Large intestine (tissue), 3 donors: ENCODE measurements around the gene ARAP2. TPM values are rescaled to one million over a fixed set of nuclear protein-coding genes. Genes with fewer than 3 reads are reported as not detected.

ENCODE experiments used
- DNase-seq, 2 donors: peaks; one replicate each; pipeline versions ENCODE4 v3.0.0 to v3.0.0-alpha.2; 2013
- H3K27ac ChIP-seq: one replicate; pipeline ENCODE4 v1.5.1; 2013; ENCODE audit warnings: low read length
- H3K27me3 ChIP-seq: 2 replicates; pipeline ENCODE4 v1.6.1; 2013; ENCODE audit warnings: low read length; ENCODE audit not compliant: control insufficient read depth, insufficient read depth
- H3K36me3 ChIP-seq: 2 replicates; pipeline ENCODE4 v1.6.1; 2013; ENCODE audit warnings: low read length; ENCODE audit not compliant: control insufficient read depth, insufficient read depth
- H3K4me1 ChIP-seq: one replicate; pipeline ENCODE4 v1.6.1; 2013; ENCODE audit warnings: low read length; ENCODE audit not compliant: control insufficient read depth, insufficient read depth
- H3K4me3 ChIP-seq: one replicate; pipeline ENCODE4 v1.5.1; 2013; ENCODE audit warnings: low read length
- H3K9me3 ChIP-seq: one replicate; pipeline ENCODE4 v1.6.1; 2013; ENCODE audit warnings: mild to moderate bottlenecking, low read depth, low read length, moderate library complexity; ENCODE audit not compliant: control insufficient read depth
- WGBS: methylation state at CpG from one replicate; pipeline ENCODE4 v1.1.5; 2013; ENCODE audit warnings: low lambda C conversion rate; ENCODE audit not compliant: insufficient coverage; 5-methylcytosine and 5-hydroxymethylcytosine counted together
- polyA plus RNA-seq: library from polyadenylated mRNA; unstranded; fragments of 120-200 nt; gene quantifications from one replicate; pipeline ENCODE4 v1.2.1, GENCODE V29; 2013

The ARAP2 gene
- polyA plus RNA-seq, 1 donor: 13.6 TPM

DNA sequence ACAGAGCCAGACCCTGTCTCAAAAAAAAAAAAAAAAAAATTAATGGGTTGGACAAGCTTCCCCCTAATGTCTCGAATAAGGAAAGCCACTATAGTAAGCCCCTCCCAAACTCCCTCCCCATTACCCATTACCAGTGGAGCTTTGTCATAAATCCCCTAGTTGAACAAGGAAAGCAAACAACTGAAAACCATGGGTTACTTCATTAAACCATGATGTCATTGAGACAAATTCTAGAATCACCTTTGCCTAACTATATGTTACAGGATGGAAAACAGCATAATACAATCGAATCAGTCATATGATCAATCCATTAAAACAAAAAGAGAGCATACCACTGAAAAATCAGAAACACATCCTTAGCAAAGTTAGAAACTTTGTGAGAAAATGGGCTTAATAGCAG lies 8.2 kb downstream of the ARAP2 start:
- no peak for DNase-seq
- Histone ChIP-seq H3K4me3 (no peak overlapping the region), H3K36me3 (peaks cover 5% of the 10 kb centered on the region), H3K4me1 (peaks cover 9% of the 10 kb centered on the region), H3K27me3 (no peaks in the 10 kb centered on the region), H3K9me3 (peaks cover 5% of the 10 kb centered on the region), H3K27ac (no peak overlapping the region)
- no CpG with 5 or more reads among the region's 2 CpGs for WGBS

DNA sequence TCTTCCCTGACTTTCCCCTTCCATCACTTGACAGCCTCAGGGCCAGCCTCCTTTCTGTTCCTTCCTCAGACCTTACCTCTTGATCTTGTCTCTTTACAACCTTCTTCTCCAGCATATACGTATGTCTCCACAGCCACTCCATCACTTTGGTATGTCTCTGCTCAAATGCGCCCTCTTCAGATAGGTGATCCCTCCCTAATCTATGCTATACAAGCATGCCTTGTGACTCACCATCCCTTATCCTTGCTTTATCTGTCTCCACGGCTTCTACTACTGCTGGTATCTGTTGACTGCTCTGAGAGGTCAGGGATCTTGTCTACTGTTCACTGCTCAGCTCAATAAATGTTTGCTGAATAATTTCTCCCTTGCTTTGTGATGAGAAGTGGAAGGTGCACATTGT lies 9.0 kb downstream of the ARAP2 start:
- DNase-seq: peak; percentile 41 to 54
- H3K4me3 ChIP-seq: no peak overlapping the region
- peak overlapping the region; percentile 23 for H3K27ac ChIP-seq
- H3K36me3 ChIP-seq: peaks cover 5% of the 10 kb centered on the region
- peaks cover 5% of the 10 kb centered on the region for H3K9me3 ChIP-seq
- H3K27me3 ChIP-seq: no peaks in the 10 kb centered on the region
- H3K4me1 ChIP-seq: peaks cover 12% of the 10 kb centered on the region
- 71% methylated on average over 2 of the region's 3 CpGs for whole genome bisulfite sequencing

DNA sequence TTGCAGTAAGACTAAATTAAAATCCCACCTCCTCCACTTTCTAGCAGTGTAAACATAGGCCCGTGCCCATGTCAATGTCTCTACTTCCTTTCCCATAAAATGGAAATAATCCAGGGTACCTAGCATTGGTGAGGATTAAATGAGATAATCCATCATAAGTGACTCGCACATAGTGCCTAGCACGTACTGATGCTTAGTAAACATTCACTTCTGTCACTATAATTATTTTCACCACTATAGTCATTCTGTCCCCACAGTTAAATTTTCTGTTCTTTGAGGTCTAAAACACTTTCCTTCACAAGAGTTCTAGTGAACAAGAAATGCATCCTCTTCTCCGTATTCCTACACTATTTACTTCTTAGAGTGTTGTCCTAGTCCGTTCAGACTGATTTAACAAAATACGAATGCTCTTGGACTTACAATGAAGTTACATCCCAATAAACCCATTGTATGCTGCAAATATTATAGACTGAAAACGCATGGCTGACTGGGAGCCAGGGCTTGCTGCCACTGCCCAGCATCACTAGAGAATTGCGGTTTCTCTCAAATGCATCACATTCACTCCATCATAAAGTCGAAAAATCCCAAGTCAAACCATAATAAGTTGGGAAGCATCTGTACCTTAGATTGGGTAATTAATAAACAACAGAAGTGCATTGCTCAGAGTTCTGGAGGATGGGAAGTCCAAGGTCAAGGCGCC lies 10.6 kb downstream of the ARAP2 start:
- no peak for DNase-seq
- peaks cover 12% of the 10 kb centered on the region for H3K4me1 ChIP-seq
- peaks cover 5% of the 10 kb centered on the region for H3K9me3 ChIP-seq
- no peak overlapping the region for H3K27ac ChIP-seq
- no peaks in the 10 kb centered on the region for H3K27me3 ChIP-seq
- no peak overlapping the region for H3K4me3 ChIP-seq
- WGBS: no CpG with 5 or more reads among the region's 10 CpGs
- peaks cover 5% of the 10 kb centered on the region for H3K36me3 ChIP-seq

DNA sequence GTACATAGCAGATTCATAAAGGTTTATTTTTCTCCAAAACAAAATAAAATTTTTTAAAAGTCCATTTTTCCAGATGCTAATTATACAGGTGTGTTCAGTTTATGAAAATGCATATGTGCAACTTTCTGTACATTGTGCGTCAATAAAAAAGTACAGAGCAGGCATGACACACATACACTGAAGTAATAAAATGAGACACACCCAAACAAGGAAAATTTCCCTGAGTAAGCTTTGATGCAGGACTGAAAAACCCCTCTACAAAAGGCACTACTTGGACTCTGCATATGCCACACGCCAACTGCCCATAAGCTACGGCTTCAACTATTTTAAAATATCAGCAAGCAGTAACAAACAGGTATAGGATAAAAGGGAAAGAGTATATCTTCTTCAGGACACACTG lies 13.8 kb downstream of the ARAP2 start:
- H3K4me3 ChIP-seq: no peak overlapping the region
- H3K27me3 ChIP-seq: no peaks in the 10 kb centered on the region
- H3K4me1 ChIP-seq: peaks cover 5% of the 10 kb centered on the region
- no peaks in the 10 kb centered on the region for H3K36me3 ChIP-seq
- 50% methylated on average over 1 of the region's 3 CpGs for WGBS
- H3K9me3 ChIP-seq: peaks cover 2% of the 10 kb centered on the region
- H3K27ac ChIP-seq: no peak overlapping the region
- peak; percentile 27 to 58 for DNase-seq

DNA sequence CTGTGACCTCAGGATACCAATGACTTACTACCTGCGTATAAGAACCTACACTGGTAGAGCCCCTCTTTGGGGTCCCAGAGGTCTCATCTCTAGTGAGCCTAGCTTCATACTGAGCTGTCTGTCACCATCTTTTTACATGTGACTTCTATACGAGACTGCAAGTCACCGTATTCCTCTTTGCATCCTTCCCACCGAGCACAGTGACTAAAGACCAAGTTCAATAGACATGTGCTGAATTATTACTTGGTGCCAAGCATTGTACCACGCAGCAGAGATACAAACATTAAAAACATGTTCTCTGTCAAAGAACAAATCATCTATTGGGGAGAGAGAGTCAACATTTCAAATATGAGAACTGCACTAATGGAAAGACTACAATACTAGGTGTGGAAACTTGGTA lies 16.4 kb downstream of the ARAP2 start:
- WGBS: no CpG with 5 or more reads among the region's 5 CpGs

DNA sequence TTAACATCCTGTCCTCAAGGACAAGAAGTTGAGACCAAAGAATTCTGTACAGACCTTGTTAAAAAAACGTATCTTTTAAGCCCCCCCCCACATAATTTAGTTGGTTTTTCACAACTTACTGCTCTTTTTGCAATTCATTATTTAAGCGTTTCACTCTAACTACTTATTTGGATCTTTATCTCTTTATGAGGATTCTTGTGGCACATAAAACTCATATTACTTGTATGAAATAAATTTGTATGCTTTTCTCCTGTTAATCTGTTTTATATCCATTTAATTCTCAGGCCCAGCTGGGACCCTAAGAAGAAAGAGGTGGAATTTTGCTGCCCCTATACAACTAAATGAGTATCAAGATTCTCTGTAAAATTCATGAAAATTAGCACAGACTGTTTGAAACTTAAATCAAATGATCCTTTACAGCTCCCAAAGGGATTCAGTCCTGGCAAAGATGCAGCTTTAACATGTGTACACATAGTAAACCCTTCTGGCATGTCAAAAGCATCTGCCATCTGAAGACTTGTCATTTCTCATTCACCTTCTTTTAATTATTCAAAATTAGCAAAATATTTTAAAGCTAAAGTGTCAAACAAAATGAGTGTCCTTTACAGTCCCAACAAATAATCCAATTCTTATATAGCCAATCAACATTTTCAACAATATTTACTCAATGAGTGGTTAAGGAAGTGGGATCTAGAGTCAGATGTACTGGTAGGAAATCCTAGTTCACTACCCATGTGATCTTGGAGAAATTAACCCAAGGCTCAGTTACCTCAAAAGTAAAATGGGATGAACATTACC lies 17.7 kb downstream of the ARAP2 start:
- H3K4me3 ChIP-seq: no peak overlapping the region
- 80% methylated on average over 2 of the region's 2 CpGs for WGBS
- peaks cover 2% of the 10 kb centered on the region for H3K4me1 ChIP-seq
- no peak for DNase-seq
- no peak overlapping the region for H3K27ac ChIP-seq
- no peaks in the 10 kb centered on the region for H3K9me3 ChIP-seq
- no peaks in the 10 kb centered on the region for H3K27me3 ChIP-seq
- H3K36me3 ChIP-seq: no peaks in the 10 kb centered on the region

More for the DNA sequence above, 16.4 kb downstream of the ARAP2 start:
- Histone ChIP-seq H3K9me3 (no peaks in the 10 kb centered on the region), H3K27me3 (no peaks in the 10 kb centered on the region), H3K27ac (no peak overlapping the region), H3K4me3 (no peak overlapping the region), H3K36me3 (no peaks in the 10 kb centered on the region), H3K4me1 (peaks cover 2% of the 10 kb centered on the region)
- DNase-seq: no peak

DNA sequence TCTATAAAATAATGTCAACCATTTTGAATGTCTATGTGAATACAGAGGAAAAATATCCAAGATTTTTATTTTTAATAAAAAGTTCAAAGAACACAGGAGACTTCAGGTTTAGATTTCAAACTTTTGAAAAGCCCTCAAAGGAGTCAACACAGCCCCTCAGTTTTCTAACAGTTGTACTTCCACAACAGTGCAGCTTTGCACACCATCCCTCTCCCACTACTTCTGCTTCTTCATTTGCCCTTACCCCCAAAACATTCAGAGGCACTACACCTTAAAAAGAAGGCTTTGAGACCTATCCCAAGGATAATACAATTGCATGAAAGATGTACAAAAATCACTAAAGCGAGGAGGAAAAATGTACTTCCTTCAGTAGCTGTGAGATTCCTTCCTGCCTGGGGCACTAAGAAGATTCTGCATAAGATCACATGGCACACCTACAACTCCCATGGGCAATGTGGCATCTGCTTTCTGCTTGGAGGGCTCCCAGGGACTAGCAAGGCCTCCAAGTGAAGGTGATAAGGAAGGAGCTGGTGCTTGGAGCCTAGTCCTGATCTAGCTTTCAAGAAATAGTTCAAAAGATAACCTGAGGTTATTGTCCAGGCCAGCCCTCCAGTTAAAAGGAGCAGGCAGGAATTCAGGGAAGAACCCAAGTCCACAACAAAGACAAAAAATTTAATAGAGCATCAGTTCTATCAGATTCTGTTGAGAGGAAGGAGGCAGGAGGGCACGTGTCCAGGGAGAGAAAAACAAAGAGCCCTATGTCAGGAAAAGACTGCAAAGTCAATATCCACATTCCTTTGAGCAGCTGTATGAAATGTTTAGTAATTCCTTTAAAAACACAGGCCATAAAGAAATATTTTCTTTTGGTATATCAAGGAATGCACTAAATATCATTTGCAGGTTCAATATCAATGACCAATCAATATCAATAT lies 19.1 kb downstream of the ARAP2 start:
- H3K9me3 ChIP-seq: no peaks in the 10 kb centered on the region
- H3K27ac ChIP-seq: no peak overlapping the region
- H3K36me3 ChIP-seq: no peaks in the 10 kb centered on the region
- no peaks in the 10 kb centered on the region for H3K4me1 ChIP-seq
- H3K4me3 ChIP-seq: no peak overlapping the region
- DNase-seq: no peak
- WGBS: 17% methylated on average over 1 of the region's 2 CpGs
- no peaks in the 10 kb centered on the region for H3K27me3 ChIP-seq

DNA sequence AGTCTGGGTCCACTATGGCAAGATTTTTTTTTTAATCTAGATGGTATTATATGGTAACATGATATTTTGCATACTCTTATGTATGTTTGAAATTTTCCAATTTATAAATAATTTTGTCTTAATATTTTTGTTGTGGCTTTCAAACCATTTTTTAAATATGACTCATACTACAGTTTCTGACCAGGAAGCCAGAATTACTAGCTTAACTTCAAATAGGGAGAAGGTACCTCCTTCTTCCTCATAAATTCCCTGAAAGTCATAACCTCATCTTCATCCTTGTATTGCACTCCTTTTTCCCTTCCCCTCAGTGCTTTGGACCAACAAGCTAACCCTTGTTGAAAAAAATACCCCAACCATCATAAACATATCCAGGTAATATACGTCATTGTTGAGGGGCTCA lies 21.6 kb downstream of the ARAP2 start:
- Histone ChIP-seq H3K4me3 (no peak overlapping the region), H3K27me3 (no peaks in the 10 kb centered on the region), H3K27ac (no peak overlapping the region), H3K36me3 (no peaks in the 10 kb centered on the region), H3K4me1 (no peaks in the 10 kb centered on the region), H3K9me3 (no peaks in the 10 kb centered on the region)
- no CpG with 5 or more reads among the region's 1 CpG for WGBS
- DNase-seq: no peak

DNA sequence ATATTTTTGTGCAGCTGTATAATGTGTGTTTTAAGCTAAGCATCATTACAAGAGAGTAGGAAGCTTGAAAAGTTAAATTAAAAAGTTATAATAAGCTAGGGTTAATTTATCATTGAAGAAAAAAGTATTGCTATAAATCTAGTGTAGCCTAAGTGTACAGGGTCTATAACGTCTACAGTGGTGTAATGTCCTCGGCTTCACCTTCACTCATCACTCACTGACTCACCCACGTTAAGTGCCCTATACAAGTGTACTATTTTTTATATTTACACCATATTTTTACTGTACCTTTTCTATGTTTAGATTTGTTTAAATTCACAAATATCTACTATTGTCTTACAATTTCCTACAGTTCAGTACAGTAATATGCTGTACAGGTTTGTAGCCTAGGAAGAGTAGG lies 23.5 kb downstream of the ARAP2 start:
- H3K9me3 ChIP-seq: no peaks in the 10 kb centered on the region
- no peaks in the 10 kb centered on the region for H3K4me1 ChIP-seq
- no peaks in the 10 kb centered on the region for H3K36me3 ChIP-seq
- WGBS: 95% methylated on average over 3 of the region's 3 CpGs
- no peak overlapping the region for H3K27ac ChIP-seq
- H3K27me3 ChIP-seq: no peaks in the 10 kb centered on the region
- no peak for DNase-seq
- no peak overlapping the region for H3K4me3 ChIP-seq

DNA sequence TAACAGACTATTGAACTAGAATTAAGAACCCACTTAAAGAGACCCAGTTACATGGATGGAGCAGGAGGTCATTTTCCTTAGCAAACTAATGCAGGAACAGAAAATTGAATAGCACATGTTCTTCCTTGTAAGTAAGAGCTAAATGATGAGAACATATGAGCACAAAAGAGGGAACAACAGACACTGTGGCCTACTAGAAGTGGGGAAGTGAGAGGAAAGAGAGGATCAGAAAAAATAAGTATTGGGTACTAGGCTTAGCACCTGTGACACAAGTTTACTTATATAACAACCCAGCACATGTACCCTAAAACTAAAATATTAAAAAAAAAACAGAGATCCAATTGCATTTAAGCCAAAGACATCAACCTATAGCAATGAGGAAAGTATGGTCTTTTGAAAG lies 26.2 kb downstream of the ARAP2 start:
- Histone ChIP-seq H3K36me3 (no peaks in the 10 kb centered on the region), H3K9me3 (no peaks in the 10 kb centered on the region), H3K27me3 (no peaks in the 10 kb centered on the region), H3K27ac (no peak overlapping the region), H3K4me1 (no peaks in the 10 kb centered on the region), H3K4me3 (no peak overlapping the region)
- DNase-seq: no peak
